Hematopoietic multipotent progenitor cell treated with erythropoietin and hydrocortisone succinate and interleukin-3 and kit ligand, for 15 days (in vitro differentiated cells): ENCODE results near the gene RIMS1.

Experiments
- DNase-seq: peaks from one replicate; pipeline ENCODE4 v3.0.0-alpha.2; 2015; ENCODE audit warnings: low spot score

The RIMS1 gene, protein sequence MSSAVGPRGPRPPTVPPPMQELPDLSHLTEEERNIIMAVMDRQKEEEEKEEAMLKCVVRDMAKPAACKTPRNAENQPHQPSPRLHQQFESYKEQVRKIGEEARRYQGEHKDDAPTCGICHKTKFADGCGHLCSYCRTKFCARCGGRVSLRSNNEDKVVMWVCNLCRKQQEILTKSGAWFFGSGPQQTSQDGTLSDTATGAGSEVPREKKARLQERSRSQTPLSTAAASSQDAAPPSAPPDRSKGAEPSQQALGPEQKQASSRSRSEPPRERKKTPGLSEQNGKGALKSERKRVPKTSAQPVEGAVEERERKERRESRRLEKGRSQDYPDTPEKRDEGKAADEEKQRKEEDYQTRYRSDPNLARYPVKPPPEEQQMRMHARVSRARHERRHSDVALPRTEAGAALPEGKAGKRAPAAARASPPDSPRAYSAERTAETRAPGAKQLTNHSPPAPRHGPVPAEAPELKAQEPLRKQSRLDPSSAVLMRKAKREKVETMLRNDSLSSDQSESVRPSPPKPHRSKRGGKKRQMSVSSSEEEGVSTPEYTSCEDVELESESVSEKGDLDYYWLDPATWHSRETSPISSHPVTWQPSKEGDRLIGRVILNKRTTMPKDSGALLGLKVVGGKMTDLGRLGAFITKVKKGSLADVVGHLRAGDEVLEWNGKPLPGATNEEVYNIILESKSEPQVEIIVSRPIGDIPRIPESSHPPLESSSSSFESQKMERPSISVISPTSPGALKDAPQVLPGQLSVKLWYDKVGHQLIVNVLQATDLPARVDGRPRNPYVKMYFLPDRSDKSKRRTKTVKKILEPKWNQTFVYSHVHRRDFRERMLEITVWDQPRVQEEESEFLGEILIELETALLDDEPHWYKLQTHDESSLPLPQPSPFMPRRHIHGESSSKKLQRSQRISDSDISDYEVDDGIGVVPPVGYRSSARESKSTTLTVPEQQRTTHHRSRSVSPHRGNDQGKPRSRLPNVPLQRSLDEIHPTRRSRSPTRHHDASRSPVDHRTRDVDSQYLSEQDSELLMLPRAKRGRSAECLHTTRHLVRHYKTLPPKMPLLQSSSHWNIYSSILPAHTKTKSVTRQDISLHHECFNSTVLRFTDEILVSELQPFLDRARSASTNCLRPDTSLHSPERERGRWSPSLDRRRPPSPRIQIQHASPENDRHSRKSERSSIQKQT (N-terminal part only)

DNA sequence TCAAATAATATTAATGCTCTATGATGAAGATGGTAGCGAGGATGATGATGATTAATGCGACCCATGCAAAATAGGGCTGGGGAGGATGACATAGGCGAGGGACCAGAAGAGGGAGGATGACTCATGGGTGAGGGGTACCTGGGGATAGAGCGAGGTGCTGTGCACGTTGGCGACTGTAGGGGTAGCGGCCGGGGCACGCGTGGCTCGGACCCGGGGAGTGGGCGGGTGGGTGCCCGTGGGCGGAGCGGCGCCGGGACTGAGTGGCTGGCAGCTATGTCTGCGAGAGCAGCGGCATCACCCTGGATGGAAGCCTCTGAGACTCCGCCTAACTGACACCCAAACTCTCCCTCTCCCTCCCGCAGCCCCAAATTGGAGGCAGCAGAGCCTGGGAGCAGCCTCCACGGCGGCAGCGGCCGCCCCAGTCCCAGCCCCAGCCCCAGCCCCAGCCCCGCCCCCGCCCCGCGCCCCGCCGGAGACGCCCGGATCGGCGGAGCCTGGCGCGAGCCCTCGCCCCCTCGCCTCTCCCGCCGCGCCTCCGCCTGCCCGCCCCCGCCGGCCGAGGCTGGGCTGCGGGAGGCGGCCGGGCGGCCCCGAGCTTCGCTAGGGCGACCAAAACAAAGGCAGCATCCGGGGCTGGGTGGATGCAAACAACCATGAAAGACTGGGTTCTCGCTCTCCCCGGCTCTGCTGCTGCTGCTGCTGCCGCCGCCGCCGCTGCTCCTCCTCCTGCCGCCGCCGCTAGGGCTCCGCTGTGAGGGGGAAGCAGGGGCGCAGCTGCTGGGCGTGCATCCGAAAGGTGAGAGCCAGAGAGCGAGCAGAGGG, at the start of gene RIMS1:
Gene RIMS1, plus strand, starts transcription at position 367 of the 822 bp plus-strand sequence. CDS start 474 bp downstream, outside the sequence.
- no peak for DNase-seq

DNA sequence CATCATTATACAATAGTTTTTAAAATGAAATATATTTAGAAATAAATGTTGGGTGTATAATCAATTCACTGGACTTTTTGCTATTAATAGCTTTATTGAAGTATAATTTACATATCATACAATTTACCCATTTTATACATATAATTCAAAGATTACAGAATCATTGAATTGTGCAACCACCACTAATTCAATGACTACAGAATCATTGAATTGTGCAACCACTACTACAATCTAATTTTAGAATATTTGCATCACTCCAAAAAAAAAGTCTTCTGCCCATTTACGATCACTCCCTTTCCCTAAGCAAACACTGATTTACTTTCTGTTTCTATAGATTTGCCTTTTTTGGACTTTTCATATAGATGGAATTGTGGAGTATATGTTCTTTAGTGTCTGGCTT, 35.1 kb upstream of the RIMS1 start:
- no peak for DNase-seq

DNA sequence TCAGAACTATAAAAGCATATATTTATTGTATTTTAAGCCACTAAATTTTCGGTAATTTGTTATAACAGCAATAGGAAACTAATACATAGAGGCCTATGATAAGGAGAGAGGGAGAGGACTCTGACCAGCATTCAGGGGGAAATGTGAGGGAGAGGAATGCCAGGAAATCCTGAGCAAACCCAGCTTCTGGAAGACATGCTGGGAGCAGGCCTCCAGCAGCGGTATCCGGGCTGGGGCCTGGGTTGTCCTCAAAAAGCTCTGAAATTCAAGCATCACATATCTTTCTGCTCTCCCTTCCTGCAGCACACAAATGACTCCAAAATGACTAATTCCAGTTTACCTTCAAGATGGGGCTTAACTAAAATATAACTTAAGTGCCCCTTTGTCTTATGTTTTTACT, 33.4 kb upstream of the RIMS1 start:
- DNase-seq = no peak

DNA sequence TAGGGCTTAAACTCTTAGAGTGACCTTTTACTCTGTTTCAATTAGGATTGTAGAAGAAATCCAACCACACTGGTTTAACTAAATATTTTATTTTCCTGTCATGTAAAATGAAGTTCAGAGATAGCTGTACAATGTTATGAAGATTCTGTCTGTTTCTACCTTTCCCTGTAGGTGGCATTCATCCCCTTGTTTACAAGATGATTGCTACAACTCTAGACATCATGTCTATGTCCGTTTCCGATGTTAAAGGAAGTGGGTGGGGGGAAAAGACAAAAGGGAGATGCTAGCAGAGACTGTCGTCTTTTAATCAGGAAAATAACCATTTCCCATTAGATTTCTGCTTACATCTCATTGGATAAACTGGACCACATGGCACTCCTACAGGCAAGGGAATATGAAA, 30.9 kb upstream of the RIMS1 start:
- no peak for DNase-seq

DNA sequence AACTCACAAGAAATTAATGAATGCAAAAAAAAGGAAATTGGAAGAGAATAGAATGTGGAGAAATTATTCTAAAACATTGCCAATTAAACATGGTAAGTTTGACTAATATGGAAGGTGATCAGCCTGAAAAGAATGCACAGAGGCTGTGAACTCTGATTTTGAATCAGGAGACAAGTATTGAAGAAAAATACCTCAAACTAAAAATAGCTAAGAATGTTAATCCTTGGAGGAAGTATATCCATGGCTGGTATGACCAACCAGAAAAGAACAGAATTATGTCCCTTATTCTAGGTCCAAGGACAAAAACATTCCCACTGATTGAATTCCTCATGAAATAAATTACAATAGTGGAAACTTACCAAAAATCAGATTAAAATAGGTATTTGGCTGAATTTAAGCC, 7.3 kb upstream of the RIMS1 start:
- DNase-seq = no peak

DNA sequence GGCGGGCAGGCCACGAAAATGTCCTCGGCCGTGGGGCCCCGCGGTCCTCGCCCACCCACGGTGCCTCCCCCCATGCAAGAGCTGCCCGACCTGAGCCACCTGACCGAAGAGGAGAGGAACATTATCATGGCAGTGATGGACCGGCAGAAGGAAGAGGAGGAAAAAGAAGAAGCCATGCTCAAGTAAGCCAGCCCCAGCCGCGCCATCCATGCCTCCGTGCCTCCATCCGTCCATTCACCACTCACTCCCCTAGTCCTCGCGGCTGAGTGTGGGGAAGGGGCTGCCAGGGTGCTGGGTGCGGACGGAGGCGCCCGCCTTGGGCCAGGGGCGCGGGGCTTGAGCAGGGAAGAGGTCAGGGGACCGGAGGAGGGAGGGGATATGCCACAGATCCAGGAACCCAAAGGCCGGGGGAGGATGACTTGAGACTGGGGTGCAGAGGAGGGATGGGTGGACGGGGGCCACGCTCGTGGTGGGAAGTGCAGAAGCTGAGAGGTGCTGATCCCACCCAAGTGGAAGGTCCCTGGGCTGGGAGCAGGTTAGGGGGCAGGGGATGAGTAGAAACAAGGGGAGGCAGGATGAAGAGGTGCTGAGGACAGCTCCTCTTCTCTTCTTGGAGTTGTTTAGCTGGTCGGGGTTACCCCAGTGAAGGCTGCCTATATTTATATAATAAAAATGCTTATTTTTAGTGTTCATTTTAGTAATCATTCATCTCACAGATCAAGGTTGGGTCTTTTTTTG, 825 bp downstream of the RIMS1 start:
- no peak for DNase-seq

DNA sequence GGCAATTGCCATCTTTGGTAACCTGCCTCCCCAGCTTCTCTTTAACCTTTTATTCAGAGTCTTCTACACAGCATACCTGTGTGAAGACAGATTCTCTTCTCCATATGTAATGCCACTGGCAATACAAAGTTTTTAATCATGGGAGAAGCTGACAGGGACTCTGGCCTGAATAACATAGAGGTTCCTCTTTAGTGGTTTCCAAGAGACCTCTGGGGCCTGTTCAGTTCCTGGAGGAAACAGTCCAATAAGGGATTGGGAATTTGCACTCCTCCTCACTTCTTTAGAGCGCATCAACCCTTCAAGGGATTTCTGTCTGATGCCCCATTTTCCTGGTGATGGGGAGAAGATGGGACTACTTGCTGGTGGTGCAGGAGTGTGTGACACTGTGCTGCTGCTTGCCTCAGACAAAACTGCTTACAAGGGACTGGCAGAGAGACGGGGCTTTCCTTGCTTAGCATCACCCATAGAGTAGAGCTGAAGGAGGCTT, 1.4 kb downstream of the RIMS1 start:
- DNase-seq = no peak

DNA sequence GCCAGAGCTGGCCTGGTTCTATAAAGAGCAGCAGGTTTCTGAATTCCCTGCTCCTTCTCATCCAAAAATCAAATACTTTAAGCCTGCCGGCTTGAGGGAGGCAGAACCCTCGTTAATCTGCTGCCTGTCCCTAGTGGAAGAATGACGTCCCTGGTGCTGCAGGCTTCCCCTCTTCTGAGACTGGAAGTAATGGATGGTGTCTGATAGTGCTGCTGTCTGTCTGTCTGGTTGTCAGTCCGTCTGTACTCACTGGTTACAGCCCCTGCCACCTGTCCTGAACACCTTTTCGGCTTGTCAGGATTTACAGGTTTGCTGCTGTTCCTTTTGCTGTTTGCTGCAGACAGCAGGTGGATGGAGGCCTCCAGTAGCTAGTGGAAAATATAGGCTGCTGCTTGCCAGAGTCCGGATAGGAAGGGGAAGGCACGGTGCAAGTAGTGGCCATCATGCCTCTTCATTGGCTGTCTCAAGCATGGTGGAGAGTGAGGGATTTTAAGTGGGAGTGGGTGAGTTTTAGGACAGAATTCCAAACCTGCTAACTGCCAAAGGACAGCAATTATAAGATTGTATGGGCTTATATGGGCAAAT, 2.5 kb downstream of the RIMS1 start:
- no peak for DNase-seq

DNA sequence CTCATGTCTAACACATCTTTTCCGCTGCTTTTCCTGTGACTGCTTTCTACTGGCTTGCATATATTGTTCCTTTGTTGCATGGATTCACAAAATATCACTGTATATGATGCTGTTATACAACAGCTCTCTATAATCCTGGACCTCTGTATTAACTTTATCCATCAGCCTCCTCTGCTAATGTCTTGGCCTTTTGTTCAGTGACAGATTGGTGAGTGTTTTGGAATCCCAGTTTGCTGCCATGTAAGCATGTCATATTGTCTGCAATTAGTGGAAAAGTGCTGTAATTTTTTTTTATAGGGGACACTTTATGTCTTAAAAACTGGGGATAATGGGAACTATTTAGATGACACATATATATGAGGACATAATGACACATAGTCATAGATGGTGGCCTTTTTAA, 3.0 kb downstream of the RIMS1 start:
- no peak for DNase-seq

DNA sequence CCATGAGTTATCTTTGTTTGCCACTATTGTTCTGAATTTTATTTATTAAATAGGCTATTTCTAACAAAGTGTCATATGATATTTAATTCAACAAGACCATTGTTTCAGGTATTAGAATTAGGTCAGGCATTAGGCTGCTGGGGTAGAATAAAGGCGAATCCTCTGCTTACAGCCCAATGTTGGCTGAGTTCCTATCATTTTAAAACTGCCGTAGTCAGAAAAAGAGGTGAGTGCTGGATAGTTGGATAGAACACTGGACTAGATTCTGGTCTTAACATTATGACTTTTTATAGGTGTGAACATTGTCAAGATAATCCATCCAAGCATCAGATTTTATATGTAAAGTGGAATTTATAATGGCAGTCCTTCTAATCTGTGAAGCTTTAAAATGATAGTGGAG, 6.3 kb downstream of the RIMS1 start:
- DNase-seq = no peak

DNA sequence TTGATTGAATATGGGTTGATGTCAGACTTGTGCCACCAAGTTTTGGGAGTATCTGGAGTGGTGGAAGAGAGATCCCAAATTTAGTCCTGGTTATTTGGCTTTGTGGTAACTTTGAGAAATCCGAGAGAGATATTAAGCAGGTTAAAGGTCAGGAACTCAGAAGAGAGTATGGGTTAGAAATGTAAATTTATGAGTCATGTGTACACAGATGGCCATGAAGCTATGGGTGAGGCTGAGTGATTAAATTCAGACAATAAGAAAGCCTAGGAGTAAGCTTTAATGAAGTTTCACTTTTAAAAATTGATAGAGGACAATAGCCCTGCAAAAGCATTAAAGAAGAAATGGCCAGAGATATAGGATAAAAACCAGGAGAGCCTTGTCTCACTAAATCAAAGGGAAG, 14.3 kb downstream of the RIMS1 start:
- no peak for DNase-seq

DNA sequence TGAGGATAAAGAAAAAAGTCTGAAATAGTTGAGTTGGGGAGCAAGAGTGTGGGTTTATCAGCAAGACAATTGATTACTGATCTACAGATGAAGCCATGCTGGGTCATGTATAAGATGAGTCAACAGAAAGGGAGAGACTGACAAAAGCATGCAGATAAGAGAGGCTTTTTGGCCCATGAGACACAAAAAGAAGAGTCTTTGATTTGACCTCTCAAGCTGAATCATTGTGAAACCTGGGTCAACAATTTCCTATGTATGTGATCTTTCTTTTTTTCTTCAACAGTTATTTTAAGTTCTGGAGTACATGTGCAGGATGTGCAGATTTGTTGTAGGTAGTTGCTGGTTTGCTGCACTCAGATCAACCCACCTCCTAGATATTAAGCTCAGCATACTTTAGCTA, 15.9 kb downstream of the RIMS1 start:
- DNase-seq = no peak

DNA sequence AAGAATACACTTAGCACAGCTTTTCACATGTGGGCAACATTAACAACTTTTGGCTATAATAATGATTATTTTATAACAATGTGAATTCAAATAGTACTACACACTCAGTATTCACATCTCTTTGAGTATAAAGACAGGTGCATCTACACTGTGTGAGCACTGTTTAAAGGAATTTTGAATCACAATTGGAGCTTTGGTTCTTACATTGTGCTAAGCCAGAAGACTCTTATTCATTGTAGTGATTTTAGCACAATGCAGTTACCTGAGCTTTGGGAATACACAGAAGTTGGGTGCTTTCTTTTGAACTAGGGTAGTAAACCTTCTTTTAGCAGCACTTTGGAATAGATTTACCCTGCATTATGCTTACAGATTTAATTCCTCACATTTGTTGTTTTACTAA, 20.5 kb downstream of the RIMS1 start:
- no peak for DNase-seq

DNA sequence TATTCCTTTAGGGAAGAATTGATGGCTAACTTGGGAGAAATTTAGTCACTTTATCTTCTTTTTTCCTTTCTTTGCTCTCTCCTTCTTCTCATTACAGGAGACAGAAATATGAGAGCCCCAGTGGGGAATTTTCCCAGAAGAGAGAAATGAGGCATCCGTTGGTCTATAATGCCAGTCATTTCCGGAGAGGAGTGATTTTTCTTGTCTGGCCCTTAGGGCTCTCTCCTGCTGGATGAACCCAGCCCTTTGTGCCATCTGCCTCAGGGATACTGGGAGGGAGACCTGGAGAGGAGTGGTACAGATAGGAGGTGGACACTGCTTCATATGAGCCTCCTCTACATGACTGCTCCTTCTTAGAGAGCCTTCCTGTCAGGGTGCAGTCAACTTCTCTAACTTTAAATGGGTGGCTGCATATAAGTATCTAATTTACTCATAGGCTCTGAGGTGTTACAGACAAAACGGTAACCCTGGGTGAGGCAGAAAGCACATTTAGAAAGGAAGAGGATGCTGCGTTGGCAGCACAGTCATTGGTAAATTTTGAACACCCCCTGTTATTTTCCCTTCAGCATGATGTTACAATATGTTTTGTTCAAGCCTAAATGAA, 21.9 kb downstream of the RIMS1 start:
- no peak for DNase-seq

DNA sequence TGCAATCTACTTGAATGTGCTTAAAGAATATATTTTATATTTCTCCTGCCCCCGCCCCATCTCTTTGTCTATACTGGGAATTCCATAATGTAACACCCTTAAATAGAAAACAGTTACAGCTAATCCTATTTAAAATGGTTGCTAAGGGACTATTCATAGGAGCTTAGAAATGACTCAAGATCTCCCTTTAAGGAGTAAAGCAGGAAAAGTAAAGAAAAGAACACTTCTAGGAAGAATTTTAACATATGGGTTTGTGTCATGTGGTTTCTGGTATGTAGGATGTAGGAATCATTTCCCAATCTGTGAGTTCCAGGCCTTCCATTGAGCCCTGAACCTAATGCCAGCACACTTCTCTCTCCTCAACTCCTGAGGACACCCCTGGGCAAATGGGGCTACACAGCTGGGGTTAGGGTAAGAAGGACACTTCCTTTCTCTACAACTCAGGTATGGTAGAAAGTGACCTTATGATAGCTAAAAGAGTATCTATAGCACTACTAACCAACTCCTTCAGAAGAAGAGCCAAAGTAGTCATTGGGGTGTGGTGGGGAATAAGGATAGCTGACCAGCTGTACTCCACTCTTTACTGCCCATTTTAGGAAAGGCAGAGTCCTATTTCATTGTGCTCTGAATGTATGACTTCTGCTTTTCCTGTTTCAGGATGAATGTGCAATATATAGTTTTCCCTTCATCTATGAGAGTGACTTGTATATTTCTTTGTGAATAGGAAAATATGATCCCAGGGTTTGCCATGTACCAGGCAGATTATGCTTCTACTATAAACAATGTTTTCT, 27.3 kb downstream of the RIMS1 start:
- no peak for DNase-seq

DNA sequence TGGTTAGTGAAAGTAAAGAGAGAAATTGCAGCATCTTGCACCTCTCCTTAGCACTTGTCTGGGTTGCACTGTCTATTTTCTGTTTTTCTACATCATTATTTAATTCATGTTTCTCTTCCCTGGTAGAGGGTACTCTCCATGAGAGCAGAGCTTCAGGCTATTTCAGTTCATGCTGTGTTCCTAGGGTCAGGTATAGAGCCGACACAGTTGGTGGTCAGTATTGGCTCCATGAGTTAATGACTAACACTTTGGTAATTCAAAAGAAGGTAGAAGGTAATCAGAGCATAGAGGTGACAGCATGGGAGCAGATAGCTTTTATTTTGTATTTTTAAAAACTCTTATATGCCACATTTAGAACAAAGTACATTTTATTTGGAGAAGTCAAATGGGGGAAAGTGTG, 42.7 kb downstream of the RIMS1 start:
- no peak for DNase-seq

DNA sequence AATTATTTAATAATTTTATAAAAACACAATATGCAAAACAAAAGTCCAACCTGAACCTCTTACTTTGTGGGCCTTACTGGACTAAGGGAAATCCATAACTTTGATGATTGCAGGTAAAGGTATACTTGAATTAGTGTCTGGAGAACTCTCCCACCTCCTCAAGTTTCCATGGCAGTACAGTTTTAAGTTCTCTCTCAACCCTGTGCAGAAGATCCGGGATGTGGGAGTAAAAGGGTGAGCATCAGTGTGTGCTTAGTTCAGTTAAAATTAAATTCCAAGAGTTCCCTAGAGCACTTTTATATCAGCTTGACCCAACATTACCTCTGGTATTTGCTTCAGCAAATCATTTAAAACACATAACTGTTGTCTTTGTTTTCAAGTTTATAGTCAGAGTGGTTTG, 47.5 kb downstream of the RIMS1 start:
- DNase-seq = no peak

DNA sequence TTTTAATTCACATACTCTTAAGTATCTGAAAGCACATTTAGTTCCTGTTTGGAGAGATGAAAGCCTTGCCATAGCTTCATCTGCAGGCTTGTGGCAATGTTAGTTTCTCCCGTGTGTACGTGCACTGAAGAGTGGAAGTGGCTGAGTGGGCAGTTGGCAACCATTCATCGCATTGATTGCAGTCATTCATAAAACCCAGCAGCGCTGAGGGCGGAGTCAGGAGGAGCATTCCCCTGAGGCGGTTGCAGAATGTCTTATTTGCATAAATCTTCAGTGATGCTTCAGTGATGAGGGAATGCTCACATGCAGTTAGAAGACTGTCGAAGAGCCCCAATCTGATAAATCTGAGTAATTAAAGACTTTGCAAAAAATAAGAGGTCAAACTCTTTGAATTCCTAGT, 79.1 kb downstream of the RIMS1 start:
- DNase-seq = no peak

DNA sequence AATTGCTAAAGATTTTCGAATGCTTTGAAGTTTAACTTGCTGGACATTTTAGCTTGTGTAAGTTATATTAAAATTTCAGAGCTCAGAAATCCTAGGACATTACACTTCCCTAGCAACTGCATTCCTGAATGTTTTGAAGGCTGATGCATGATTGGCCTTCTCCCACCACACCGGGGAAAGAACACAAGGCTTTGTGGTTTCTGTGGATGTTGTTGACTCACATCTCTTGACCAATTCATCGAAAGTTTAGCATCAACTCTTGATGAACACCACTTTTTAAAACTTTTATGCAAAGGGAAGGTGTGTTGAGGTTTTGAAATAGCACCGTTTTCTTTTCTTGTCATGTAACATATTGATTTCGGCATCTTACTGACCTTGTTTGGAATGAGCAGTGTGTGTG, 81.1 kb downstream of the RIMS1 start:
- no peak for DNase-seq
